Measurements from ENCODE around the gene DGKB. TPM values are rescaled to one million over a fixed set of nuclear protein-coding genes. Genes with fewer than 3 reads are reported as not detected.

Gene DGKB
- total and polyA plus RNA-seq, 2 of the 8 experiments (the other 6 are each of a cell fraction or from before 2014, with no cell fraction given), result 1.9 to 2.6 TPM

DNA sequence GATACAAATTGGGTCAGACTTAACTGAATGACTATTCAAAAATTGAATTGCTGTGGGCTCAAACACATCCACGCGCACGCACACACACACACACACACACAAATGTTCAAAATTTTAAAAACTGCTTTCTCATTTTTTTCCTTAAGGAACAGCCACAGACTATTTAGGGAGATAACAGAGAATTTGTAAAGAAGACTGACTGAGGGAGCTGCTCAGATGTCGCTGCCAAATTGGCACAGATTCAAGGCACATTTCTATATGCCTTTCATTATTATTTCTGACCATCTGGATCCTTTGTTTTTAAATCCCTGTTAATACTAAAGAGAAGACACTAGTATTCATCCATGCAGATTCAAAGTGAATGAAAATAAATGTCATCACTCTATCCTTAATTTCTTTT is 154.8 kb downstream of the DGKB start:
- no peak overlapping the region for H3K4me2 ChIP-seq (ENCODE audit: insufficient read depth in 1 of 2, low read depth in 2 of 2, low read length in 2 of 2)
- FAIRE-seq, result no peak
- TF ChIP-seq GTF2F1 (IDR thresholded peaks at IDR 0.05; ENCODE audit: borderline replicate concordance, low read depth, low read length) (no peak), TEAD4 (IDR thresholded peaks at IDR 0.05; ENCODE audit: low read depth, low read length) (no peak), SIRT6 (IDR thresholded peaks at IDR 0.05; ENCODE audit: low read length) (no peak), POLR2A (IDR thresholded peaks at IDR 0.05; ENCODE audit: control extremely low read depth in 1 of 2, low read depth in 2 of 2, low read length in 2 of 2) (no peak), CREB1 (IDR thresholded peaks at IDR 0.05) (no peak), CHD1 (IDR thresholded peaks at IDR 0.05; ENCODE audit: low read depth, low read length) (no peak), RBBP5 (IDR thresholded peaks at IDR 0.05; ENCODE audit: borderline replicate concordance, low read depth, low read length) (no peak)

More for the DNA sequence above, 154.8 kb downstream of the DGKB start:
- Histone ChIP-seq H3K27me3 (replicated peaks in 1 of 4; ENCODE audit: control insufficient read depth in 3 of 4, extremely low read depth in 1 of 4, insufficient read depth in 3 of 4, low read length in 3 of 4) (no peaks in the 10 kb centered on the region), H3K4ac (replicated peaks; ENCODE audit: insufficient read length, low read depth, low read length) (no peak overlapping the region), H3K79me2 (ENCODE audit: control insufficient read depth in 1 of 2, insufficient read depth in 2 of 2, low read length in 2 of 2) (no peaks in the 10 kb centered on the region), H4K5ac (ENCODE audit: insufficient read length, low read depth, low read length) (no peak overlapping the region), H2BK120ac (replicated peaks; ENCODE audit: low read depth, low read length) (no peak overlapping the region), H3K36me3 (ENCODE audit: control insufficient read depth in 2 of 4, insufficient read depth in 4 of 4, low read length in 3 of 4) (no peaks in the 10 kb centered on the region; a peak in 1 of 8 replicates), H3K9ac (replicated peaks in 1 of 4; ENCODE audit: extremely low read depth in 1 of 4, low read depth in 3 of 4, low read length in 3 of 4) (no peak overlapping the region), H3K4me1 (replicated peaks in 1 of 4; ENCODE audit: control insufficient read depth in 3 of 4, insufficient read depth in 4 of 4, low read length in 3 of 4) (no peaks in the 10 kb centered on the region), H3K4me3 (ENCODE audit: extremely low read depth in 1 of 4, insufficient read depth in 2 of 4, low read depth in 3 of 4, low read length in 4 of 4) (no peak overlapping the region), H4K91ac (replicated peaks; ENCODE audit: insufficient read length, low read length) (no peak overlapping the region), H2AK5ac (ENCODE audit: low read depth, low read length) (no peak overlapping the region), H4K20me1 (replicated peaks in 1 of 2; ENCODE audit: control insufficient read depth in 1 of 2, insufficient read depth in 2 of 2, low read length in 2 of 2) (no peaks in the 10 kb centered on the region), H2BK20ac (ENCODE audit: low read length) (no peak overlapping the region), H2BK5ac (ENCODE audit: low read depth, low read length) (no peak overlapping the region), H3K18ac (ENCODE audit: extremely low read depth, low read length) (no peak overlapping the region), H2AFZ (ENCODE audit: low read length) (no peak overlapping the region), H3K9me3 (ENCODE audit: insufficient read depth in 2 of 2, low read depth in 1 of 2, low read length in 1 of 2) (peaks cover 19 to 20% of the 10 kb centered on the region in 2 experiments), H3K23me2 (ENCODE audit: low read depth, low read length) (no peaks in the 10 kb centered on the region), H2BK15ac (ENCODE audit: low read length) (no peak overlapping the region), H3K56ac (replicated peaks; ENCODE audit: insufficient read length, low read depth, low read length) (no peak overlapping the region), H3K27ac (ENCODE audit: low read depth, low read length) (no peak overlapping the region), H2BK12ac (ENCODE audit: low read depth, low read length) (no peak overlapping the region), H3K23ac (ENCODE audit: insufficient read length) (no peak overlapping the region), H3K14ac (ENCODE audit: insufficient read length) (no peak overlapping the region), H3K79me1 (ENCODE audit: low read depth, low read length) (no peaks in the 10 kb centered on the region), H4K8ac (ENCODE audit: extremely low read depth, insufficient read depth, low read length) (no peak overlapping the region)
- POLR2A ChIA-PET (ENCODE audit: partially characterized antibody), result no interaction called here
- CTCF ChIA-PET (ENCODE audit: partially characterized antibody), result interaction anchor here (1.2 kb wide), 1 partner anchor 14 kb away, joined by 3 read pairs; no protein-coding TSS in a partner anchor
- no peak for DNase-seq (ENCODE audit: low read depth in 1 of 2, low spot score in 2 of 2)
- WGBS, 2 experiments (ENCODE audit: extremely low coverage in 1 of 2, insufficient coverage in 1 of 2, insufficient read length in 1 of 2, insufficient replicate concordance in 2 of 2, low coverage in 1 of 2, low lambda C conversion rate in 2 of 2, missing lambda C conversion rate in 1 of 2), result 96% methylated on average over 4 of the region's 4 CpGs; no CpG with 5 or more reads in 1 of the 2 experiments

Measured in H1 (cell line).